Measurements from ENCODE around the gene LAMTOR5.

DNA sequence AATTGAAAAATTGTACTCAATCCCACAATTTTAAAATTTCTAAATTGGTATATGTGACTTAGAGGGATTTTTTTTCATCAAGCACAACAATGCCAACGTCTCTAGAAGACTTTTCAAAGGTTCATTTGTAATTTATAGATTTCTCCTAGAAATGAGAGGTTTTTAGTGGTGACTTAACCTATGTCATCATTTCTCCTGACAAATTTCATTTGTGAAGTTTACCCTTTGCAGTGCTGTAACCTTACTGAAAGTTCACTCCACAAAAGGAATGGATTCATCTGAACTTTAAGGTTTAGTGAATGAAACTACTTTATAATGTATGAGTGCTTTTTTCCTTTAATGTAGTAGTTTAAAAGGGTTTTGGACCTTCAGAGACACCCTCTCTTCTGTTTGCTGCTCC lies 52.2 kb downstream of the LAMTOR5 start:
- TF ChIP-seq MTF1 (CRISPR knock-in tag; IDR thresholded peaks at IDR 0.05) = no peak
- TF ChIP-seq, protein P1, sequence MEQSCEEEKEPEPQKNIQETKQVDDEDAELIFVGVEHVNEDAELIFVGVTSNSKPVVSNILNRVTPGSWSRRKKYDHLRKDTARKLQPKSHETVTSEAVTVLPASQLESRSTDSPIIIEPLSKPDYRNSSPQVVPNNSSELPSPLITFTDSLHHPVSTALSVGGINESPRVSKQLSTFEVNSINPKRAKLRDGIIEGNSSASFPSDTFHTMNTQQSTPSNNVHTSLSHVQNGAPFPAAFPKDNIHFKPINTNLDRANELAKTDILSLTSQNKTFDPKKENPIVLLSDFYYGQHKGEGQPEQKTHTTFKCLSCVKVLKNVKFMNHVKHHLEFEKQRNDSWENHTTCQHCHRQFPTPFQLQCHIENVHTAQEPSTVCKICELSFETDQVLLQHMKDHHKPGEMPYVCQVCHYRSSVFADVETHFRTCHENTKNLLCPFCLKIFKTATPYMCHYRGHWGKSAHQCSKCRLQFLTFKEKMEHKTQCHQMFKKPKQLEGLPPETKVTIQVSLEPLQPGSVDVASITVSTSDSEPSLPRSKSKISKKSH (CRISPR knock-in tag; IDR thresholded peaks at IDR 0.05; ENCODE audit: borderline replicate concordance) = no peak

All from HepG2 (cell line).